DND-41 (cell line): ENCODE results near the gene DEFB118.

Experiments
- CTCF ChIP-seq: IDR thresholded peaks from 2 replicates; pipeline ENCODE4 v1.5.1; 2012; ENCODE audit warnings: borderline replicate concordance, low read length, moderate library complexity, mild to moderate bottlenecking; ENCODE audit not compliant: poor library complexity, severe bottlenecking; ENCODE audit errors: extremely low read depth
- EZH2 ChIP-seq: IDR thresholded peaks from 3 replicates; pipeline ENCODE4 v1.6.1; 2012; ENCODE audit warnings: borderline replicate concordance, low read depth, mild to moderate bottlenecking, moderate library complexity, low read length, inconsistent platforms; ENCODE audit not compliant: severe bottlenecking

GRCh38 chr20:31368301-31368700, at the start of gene DEFB118:
- TF ChIP-seq CTCF (no peak), EZH2 (no peak)
